HG03108 (cell line): ENCODE results near the gene MPL.
A peak's percentile ranks its signal among the peaks of the same experiment; 100 is the strongest.
"Not testable (repeated sequence)": the region's sequence is repeated elsewhere in the genome, so short reads cannot be mapped to it uniquely, and the experiment has no call there.

ENCODE experiments used
- ATAC-seq: cut with Tn5 transposase; IDR thresholded peaks from one replicate; pipeline ENCODE4 v1.9.1; 2021; ENCODE audit warnings: moderate library complexity; ENCODE audit not compliant: unreplicated experiment

Gene MPL

DNA sequence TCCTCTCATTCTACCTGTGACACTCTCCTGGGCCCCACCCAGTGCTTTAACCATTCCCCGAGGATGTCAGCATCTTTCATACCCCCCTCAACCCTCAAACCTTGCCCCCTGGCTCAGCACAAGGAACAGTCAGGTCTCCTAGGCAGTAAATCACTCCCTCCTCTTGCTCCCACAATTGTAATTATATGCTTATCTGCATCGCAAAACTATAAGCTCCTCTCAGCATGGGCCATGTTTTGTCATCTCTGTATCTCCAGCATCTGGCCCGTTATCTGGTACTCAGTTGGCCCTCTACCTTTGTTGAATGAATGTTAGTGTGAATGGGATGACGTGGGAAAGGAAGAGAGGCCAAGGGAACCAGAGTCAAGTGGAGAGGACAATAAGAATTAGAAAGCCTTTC is 32.9 kb downstream of the MPL start:
- no peak for ATAC-seq

- no peak for ATAC-seq
These were observed 34.6 kb downstream of the MPL start for GRCh38 chr1:43372172-43372571.

DNA sequence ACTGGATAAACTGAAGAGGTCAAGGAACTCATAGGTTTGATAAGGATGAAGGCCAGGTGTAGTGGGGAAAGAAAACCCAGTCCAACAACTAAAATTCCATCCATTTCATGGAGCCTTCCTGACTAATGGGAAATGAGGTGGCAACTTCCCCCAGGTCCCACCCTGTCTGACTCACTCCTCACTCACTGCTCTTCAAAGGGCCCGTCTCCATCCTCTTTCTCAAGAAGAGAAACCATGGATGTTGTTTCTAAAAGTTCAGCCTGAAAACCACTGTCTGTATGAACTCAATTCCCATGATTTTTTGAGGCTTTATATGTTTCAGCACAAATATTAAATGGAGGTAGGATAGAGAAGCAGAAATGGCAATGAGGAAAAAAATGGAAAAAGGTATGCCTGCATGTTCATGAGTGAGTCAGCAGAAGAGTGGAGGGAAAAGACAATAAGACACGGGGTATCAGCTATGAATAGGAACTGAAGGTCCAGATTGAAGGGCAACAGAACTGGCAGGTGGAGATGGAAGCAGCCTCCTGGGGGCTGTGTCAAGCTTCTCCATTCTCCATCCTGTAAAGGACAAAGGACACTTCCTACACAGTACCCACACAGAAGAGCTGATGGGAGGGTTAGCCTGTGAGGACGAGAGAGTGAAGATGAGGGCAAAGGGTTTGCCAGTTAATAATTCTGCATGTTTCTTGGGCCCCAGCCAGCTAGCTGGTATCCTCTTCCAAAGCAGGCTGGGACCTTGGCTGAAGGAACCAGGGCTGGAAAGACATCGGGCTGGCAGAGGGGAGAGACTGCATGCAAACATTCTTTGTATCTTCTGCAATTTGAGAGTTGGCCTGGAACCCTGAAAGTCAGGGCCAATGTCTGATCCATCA is 35.7 kb downstream of the MPL start:
- no peak for ATAC-seq

DNA sequence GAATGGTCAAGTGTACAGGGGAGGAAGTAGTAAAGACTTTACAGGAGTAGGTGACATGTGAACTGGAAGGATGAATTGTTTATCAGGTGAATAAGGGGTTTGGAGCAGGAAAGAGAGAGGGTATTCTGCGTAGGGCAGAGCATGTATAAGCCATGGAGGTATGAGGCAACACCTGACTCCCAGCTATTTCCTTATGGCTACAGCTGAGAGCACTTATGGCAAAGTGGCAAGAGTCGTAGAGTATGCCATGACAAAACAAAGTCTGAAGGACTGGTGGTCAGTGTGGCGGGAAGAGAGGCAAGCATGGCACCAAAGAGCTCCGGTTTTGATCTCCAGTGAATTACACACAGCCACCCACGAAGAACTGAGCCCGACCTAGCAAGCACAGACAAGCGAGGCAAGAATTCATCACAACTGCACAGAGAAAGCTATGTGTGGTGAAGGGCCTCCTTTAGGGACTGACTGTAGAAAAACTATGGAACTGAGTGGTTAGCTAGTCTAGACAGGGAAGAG is 39.2 kb downstream of the MPL start:
- no peak for ATAC-seq

- ATAC-seq, result no peak
These were observed 40.2 kb downstream of the MPL start for GRCh38 chr1:43377831-43378230.

DNA sequence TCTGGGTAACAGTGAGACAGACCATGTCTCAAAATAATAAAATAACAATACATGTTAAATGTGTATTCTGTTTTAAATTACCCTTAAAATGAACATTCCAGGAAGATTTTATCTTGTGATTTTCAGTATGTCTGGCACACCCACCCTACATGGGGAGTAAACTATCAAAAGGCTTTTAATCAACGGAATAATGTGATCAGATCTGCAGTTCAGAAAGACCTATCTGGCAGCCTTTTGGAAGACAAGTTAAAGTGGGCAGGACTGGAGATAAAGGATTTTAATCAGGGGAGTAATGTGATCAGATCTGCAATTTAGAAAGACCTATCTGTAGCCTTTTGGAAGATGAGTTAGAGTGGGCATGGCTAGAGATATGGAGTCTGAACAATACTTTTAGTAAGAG is 41.9 kb downstream of the MPL start:
- ATAC-seq, result no peak

DNA sequence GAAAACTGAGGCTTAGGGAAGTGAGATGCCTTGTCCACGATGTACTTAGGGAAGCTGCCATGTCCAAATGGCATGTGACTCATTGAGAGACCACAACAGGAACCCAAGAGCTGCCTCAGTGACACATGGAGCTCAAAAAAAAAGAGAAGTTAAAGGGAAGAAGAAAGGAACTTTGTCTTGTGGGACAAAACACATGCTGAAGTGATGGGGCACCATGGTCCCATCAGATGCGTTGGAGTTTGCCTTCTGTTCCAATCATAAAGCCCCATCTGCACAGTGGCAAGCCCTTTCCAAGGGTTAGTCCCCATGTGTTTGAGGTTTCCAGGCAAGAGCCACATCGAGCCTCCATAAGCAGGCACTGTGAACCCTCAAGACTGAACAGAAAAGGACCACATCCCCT is 44.0 kb downstream of the MPL start:
- no peak for ATAC-seq

DNA sequence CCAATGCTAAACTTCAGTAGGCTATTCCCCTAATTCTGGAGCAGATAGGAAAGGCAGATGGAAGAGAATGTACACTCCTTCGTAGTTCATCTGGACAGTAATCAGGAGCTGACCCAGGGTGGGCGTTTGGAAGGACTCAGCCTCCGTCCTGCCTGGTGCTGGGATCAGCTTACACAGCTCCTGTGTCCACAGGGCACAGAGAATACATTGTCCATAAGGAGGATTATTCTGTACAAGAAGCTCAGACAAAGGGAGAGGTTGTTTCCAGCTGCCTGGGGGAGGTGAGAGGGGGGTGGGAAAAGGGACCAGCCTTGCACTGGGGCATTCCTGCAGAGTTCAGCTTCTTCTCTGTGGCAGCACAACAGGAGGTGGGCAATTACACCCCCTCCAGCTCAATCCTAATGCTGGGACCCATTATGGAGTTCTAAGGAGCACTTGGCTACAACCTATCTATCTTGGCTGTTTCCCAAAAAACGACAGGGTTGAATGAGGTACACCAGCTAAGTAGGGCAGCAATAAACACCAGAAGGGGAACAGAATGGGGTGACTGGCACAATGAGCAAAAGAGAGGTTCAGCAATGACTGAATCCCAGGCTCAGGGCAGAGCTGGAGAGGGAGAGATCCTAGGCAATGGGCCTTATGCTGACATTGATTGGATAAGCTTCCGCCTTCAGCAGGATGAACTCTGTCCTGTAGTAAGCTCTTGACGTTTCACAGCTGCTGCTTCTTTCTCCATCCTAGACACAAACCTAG is 44.6 kb downstream of the MPL start:
- no peak for ATAC-seq

DNA sequence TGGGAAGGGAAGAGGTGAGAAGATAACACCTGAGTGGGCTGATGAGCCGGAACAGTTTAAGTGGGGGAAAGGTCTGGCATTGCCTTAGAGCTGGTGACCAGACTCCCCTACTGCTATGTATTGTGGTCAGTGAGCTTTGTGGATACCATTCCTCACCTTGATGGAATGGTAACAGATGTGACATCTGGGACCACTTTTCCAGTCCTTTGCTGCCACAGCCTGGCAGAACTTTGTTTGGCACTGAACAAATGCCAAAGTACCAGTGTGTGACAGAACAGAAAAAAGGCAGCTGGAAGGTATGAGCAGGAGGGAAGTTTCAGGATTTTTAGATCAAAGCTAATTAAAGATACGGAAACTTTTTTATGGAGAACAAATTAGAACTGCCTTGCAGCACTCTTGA is 45.8 kb downstream of the MPL start:
- ATAC-seq, result no peak

DNA sequence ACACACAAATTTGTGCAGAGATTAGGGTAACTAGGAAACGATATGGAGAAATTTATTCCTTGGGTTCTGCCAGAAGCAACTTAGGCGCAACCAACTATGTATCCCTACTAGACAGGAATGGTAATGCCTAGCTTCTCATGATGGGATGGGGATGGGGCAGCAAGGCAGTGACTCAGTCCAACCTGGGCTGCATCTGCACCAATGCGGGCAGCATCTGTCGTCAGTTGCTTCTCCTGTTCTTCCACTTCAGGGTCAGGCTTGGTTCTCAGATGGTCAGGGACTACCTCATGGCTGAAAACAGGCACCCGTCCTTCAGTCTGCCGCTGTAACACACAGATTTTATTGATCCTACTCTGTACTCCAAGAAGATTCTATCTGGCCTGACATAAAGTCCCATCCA is 49.1 kb downstream of the MPL start:
- ATAC-seq, result no peak

DNA sequence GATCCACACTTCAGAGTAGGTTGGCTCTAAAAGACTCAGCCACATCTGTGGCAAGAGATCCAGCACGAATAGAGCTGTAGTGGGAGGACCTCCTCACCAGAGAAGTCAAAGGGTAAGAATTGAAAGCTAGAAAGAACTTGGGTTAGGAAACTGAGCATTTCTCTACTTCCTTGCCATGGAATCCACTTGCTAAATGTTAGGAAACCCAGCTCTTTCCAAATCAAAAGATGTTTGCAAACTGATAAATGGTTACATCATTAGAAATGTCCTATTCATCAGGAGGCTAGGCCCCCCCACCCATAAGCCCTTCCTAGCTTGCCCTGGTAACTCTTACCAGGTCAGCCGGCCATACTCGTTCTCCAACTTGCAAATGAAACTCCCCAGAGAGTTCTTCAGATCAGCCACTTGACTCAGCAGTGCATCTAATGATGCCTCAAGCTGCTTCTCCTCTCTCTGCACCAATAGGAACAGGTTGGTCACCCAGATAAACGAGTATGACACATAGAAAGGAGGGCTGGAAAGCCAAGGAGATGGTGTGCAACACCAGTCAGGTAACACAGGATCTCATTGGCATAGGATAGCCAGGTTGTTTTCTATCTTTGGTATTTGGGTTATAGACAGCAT is 50.5 kb downstream of the MPL start:
- no peak for ATAC-seq

DNA sequence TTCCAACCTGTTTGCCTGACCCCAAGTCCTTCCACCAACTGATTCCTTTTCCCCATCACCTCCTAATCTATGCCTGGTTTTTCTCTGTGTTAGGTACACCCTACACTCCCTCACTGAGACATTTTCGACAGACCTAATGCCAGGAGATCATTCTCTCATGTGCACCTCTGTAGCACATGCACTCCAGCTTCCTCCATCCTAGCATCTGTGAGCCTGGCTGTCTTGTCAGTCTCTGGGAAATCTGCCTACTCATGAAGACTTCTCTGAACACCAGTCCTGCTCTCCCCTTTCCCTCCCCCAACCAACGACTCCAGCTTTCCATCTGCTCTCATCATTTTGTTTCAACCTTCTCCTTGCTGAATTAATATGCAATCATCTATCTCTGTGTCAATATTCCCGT is 51.0 kb downstream of the MPL start:
- ATAC-seq, result no peak

DNA sequence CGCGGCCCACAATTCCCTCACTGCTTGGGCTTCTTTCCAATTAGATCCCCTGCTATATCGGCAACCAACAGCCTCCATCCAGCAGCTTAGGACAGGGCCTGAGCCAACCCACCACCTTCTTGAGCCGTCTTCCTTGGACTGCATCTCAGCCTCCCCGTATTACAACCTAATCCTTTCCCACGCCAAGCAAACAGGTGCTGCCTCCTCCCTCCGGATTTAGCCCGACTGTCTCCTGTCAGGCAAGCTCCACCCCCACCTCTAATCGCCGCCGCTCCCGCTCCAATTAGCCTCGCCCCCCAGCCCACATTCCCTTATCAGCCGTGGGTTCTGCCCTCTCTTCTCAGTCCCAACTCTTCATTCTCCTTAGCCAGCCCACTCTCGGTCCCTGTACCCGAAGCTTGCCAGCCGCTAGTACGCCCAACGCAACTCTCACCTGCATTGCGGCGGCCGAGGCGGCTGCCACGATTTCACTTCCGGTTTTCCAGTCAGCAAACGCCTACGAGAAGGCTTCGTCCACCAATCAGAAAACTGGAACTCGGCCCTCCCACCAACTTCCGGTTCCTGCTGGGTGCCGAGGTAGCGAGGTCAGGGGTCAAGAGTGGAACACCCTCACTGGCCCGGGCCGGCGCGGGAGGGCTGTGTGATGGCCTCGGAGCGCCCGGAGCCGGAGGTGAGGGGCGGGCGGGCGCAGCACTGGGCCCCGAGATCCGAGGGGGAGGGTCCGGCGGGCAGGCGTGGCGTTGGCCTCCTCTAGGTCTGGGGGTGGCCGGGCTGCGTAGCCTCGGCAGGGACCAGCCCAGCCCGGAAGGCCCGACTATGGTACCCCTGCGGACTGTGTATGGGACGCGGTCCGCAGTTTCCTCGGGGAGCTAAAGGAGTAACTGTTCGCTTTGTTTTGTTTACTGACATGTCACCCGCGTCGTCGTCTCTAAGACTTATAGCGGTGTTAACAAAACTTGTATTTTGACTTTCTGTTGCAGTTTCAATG is 52.0 kb downstream of the MPL start, which contains the start of the genes MED8 and SZT2:
MED8 (minus strand) TSS at position 475 of the 988 bp plus-strand sequence; CDS start at position 439, 36 bp downstream.
SZT2 (plus strand) TSS at position 574 of the 988 bp plus-strand sequence; CDS start at position 644, 70 bp downstream.
- ATAC-seq, result peak; percentile 89

DNA sequence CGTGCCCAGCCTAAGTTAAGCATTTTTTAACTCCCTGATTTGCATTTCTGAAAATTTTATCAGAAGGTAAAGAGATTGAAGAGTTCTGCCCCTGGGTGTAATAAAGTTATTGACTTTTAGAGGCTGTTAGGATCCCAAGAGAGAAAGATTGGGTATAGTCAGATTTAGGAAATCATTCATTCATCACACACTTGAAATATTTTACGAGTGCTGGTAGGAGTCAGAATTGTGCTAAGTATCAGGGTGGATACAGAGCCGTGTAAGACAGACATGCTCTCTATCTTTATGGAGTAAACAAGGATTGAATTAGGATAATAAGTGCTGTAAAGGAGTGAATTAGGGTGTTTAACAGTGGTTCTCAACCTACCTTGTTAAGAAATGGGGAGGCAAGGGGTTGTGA is 55.1 kb downstream of the MPL start:
- ATAC-seq, result no peak

DNA sequence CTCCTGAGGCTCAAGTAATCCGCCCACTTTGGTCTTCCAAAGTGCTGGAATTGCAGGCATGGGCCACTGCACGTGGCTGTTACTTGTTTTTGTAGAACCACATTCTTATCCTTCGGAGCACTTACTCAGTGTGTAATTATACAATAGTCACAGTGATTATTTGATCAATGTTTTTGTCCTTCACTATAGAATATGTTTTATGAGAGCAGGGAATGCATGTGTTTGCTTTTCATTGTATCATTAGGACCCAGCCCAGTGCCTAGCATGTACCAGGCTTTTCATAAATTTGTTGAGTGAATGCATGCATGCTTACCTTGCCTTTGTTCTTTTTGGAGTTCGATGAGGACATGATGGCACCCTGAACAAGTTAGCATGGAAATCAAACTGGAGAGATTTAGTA is 57.9 kb downstream of the MPL start:
- no peak for ATAC-seq

- ATAC-seq, result no peak
These were observed 58.4 kb downstream of the MPL start for GRCh38 chr1:43396059-43396458.

DNA sequence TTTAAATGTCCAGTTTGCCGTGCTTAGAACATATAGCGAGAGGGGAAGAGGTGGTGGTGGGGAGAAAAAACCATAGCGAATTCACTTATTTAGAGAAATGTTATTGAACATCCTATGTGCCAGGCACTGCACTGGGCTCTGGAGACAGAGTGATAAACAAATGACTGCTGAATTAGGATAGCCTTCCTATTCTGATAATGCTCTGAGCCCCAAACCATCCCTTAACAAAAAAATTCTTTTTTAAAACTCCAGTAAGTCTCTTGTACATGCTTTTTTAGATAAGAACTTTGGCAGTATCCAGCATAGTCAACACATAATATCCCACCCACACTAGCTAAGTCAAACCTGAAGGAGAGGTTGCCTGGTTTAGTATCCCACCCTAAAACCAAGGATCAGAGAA is 60.6 kb downstream of the MPL start:
- ATAC-seq, result no peak

DNA sequence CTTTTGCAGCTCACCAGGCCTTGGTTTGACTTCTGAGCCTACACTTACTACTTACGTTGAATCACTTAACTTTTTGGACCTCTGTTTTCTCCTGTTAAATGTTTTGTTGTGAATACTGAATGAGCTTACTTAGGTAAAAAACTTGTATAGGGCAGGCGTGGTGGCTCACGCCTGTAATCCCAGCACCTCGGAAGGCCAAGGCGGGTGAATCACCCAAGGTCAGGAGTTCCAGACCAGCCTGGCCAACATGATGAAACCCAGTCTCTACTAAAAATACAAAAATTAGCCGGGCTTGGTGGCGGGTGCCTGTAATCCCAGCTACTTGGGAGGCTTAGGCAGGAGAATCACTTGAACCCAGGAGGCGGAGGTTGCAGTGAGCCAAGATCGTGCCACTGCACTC is 62.8 kb downstream of the MPL start:
- ATAC-seq, result not testable (repeated sequence)

- no peak for ATAC-seq
These were observed 64.7 kb downstream of the MPL start for GRCh38 chr1:43402089-43402865.
